Stimulated activated naive CD8-positive, alpha-beta T cell treated with anti-CD3 and anti-CD28 coated beads, Interleukin-15, Interleukin-2, amounts not matched to agents 100 ng/mL and 50 ng/mL, for 24 hours (primary cell): Measurements from ENCODE around the gene GPX7.

ENCODE experiments used
- H3K27ac Mint-ChIP-seq: one replicate; pipeline ENCODE4 v1.8.0; 2021; ENCODE audit warnings: mild to moderate bottlenecking, mixed read lengths
- H3K27me3 Mint-ChIP-seq: one replicate; pipeline ENCODE4 v1.8.0; 2021; ENCODE audit warnings: mixed read lengths
- H3K36me3 Mint-ChIP-seq: one replicate; pipeline ENCODE4 v1.8.0; 2021; ENCODE audit warnings: low read depth, mixed read lengths
- H3K4me1 Mint-ChIP-seq: one replicate; pipeline ENCODE4 v1.8.0; 2021; ENCODE audit warnings: low read depth, mixed read lengths
- H3K4me3 Mint-ChIP-seq: one replicate; pipeline ENCODE4 v1.8.0; 2021; ENCODE audit warnings: mild to moderate bottlenecking, mixed read lengths
- H3K9me3 Mint-ChIP-seq: one replicate; pipeline ENCODE4 v1.8.0; 2021; ENCODE audit warnings: mixed read lengths

The GPX7 gene

GRCh38 chr1:52600533-52601179 lies 1.5 kb upstream of the GPX7 start:
- Mint-ChIP-seq H3K4me1 (peaks cover 31% of the 10 kb centered on the region), H3K4me3 (no peak overlapping the region)

DNA sequence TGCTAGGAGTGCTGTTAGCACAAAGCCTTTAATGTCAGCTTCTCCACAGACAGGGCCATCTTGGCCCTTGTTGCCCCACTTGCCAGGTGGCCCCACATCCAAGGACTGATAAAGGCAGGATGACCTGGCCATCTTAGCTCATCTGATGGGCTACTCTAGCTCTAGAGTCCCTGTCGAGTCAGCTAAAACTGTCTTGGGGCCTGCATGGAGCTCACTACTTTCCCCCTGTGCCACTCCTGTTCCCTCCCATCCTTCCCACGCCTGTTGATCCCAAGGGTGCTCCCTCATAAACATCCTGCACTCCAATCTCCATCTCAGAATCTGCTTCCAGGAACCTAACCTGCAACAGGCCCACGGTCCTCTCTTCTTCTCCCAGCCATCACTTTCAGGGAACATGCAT lies 652 bp upstream of the GPX7 start:
- Mint-ChIP-seq H3K4me1 (peaks cover 37% of the 10 kb centered on the region), H3K27me3 (no peaks in the 10 kb centered on the region), H3K9me3 (no peaks in the 10 kb centered on the region), H3K4me3 (peak overlapping the region; percentile 77), H3K27ac (peak overlapping the region; percentile 85), H3K36me3 (peaks cover 8% of the 10 kb centered on the region)

More at GRCh38 chr1:52600533-52601179, 1.5 kb upstream of the GPX7 start:
- Mint-ChIP-seq H3K27me3 (no peaks in the 10 kb centered on the region), H3K36me3 (peaks cover 1% of the 10 kb centered on the region), H3K27ac (peak overlapping the region; percentile 41), H3K9me3 (no peaks in the 10 kb centered on the region)

DNA sequence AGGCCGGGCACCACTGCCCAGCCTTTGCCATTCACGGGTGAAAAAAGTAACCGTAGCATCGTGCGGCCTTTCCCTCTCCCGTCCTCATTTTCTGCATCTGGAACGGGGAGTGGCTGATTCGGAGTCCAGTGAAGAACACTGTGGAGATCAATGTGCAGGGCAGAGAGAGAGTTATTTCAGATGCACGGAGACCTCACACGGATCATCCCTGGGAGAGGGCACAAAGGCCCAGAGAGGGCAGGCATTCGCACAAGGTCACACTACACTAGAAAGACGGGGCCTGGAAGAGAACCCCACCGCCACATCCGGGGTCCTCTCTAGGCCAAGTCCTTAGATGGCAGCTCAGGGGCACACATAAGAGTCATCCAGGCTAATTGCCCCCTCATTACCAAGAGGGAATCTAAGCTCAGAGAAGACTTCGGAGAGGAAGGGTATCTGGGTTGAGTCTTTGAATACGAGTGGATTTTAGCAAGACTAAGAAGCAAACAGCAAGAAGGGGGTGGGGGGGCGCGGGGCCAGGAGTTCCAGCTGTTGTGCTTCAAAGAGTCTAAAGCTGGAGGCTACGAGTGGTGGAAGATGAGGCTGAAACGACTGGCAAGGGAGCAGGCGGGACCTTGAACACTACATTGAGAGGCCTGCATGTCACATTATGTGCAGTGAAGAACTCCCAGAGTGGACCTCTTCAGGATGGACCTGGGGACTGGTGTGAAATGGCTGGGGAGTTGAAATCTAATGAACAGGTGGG lies 857 bp downstream of the GPX7 start:
- Mint-ChIP-seq H3K4me1 (peaks cover 37% of the 10 kb centered on the region), H3K27ac (peak overlapping the region; percentile 94), H3K27me3 (no peaks in the 10 kb centered on the region), H3K4me3 (peak overlapping the region; percentile 88), H3K36me3 (peaks cover 16% of the 10 kb centered on the region), H3K9me3 (no peaks in the 10 kb centered on the region)

GRCh38 chr1:52603630-52604029 lies 1.5 kb downstream of the GPX7 start:
- no peaks in the 10 kb centered on the region for H3K27me3 Mint-ChIP-seq
- H3K36me3 Mint-ChIP-seq, result peaks cover 20% of the 10 kb centered on the region
- peak overlapping the region; percentile 88 for H3K4me3 Mint-ChIP-seq
- no peaks in the 10 kb centered on the region for H3K9me3 Mint-ChIP-seq
- H3K4me1 Mint-ChIP-seq, result peaks cover 37% of the 10 kb centered on the region
- peak overlapping the region; percentile 94 for H3K27ac Mint-ChIP-seq

DNA sequence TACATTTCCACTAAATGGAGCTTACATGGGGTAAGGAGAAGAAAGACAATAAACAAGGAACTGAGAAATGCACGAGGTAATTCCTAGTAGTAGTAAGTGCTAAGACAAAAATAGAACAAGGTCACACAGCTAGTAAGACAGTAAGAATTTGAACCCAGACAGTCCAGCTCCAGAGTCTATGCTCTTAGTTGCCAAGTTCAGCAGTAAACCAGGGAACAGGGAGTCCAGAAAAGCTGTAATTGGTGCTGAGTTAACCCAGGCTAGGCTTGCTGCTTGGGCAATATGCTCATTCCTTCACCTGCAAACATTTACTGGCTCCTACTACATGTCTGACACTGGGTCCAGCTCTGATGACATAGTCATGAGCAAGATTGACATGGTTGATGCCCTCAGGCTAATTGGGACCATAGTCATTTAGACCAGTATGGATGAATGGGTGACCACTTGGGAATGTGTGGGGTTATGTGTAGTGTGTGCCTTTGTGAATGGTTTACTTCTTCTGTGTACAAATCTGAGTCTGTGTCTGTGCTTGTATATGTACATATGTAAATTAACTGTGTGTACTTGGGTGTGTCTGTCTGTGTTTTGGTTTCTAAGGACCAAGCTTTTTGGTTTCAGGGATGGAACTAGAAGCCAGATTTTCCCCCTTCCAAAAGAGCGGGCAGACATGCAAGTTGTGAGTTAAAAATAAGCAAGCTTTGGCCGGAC lies 2.0 kb downstream of the GPX7 start:
- Mint-ChIP-seq H3K27ac (peak overlapping the region; percentile 14), H3K9me3 (no peaks in the 10 kb centered on the region), H3K4me1 (peaks cover 37% of the 10 kb centered on the region), H3K36me3 (peaks cover 20% of the 10 kb centered on the region), H3K27me3 (no peaks in the 10 kb centered on the region), H3K4me3 (peak overlapping the region; percentile 88)

DNA sequence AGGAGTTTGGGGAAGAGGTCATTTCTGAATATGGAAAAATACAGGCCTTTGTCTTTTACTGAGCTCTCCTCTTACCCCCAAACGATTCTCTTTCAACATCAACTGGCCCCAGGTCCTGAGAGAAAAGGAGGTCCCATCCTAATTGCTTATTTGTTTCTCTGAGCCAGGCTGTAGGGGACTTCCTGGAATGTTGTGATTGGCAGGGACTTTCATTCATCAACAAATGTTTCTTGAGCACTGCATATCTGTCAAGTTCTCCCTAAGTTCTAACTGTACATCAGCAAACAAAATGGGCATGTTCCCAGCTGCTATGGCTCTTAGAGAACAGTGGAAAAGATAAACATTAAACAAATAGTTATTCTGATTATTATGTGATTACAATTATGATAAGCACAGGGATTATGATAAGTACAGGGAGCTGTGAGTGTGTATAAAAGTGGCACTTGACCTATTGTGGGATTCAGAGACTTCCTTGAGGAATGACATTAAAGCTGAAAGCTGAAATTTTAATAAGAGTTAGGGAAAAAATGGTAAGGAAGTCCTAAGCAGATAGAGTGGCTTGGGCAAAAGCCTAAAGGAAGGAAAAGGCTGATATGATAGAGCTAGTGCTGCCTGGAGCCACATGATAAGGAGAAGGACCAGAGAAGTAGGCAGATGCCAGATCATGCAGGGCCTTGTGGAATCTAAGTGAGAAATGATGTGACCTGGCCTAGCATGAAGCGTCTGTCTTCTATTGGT lies 11.6 kb downstream of the GPX7 start:
- peaks cover 10% of the 10 kb centered on the region for H3K4me1 Mint-ChIP-seq
- no peaks in the 10 kb centered on the region for H3K27me3 Mint-ChIP-seq
- no peak overlapping the region for H3K4me3 Mint-ChIP-seq
- H3K27ac Mint-ChIP-seq, result no peak overlapping the region
- peaks cover 8% of the 10 kb centered on the region for H3K36me3 Mint-ChIP-seq
- H3K9me3 Mint-ChIP-seq, result no peaks in the 10 kb centered on the region

GRCh38 chr1:52614671-52615070 lies 12.5 kb downstream of the GPX7 start:
- Mint-ChIP-seq H3K27me3 (no peaks in the 10 kb centered on the region), H3K36me3 (peaks cover 8% of the 10 kb centered on the region), H3K27ac (no peak overlapping the region), H3K9me3 (no peaks in the 10 kb centered on the region), H3K4me3 (no peak overlapping the region), H3K4me1 (peaks cover 10% of the 10 kb centered on the region)

DNA sequence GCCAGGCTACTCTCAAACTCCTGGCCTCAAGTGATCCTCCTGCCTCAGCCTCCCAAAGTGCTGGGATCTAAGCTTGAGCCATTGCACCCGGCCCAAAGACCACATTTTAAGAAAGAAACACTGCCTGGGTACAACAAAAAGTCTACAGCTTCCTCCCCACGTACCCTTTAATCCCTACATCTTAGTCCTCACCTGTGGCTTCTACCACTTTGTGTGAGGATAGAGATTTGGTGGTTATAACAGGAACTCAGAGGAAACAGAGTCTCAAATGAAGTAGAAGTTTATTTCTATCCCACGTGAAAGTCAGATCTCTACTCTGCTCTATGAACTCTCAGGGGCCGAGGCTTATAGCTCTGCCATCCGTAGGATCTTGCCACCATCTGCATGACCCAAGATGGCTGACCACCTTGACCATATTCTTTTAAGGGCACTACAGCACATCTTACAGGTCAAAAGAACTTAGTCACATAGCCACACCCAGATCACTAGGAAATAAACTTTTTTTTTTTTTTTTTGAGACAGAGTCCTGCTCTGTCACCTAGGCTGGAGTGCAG lies 13.4 kb downstream of the GPX7 start:
- H3K4me1 Mint-ChIP-seq, result peaks cover 10% of the 10 kb centered on the region
- no peak overlapping the region for H3K4me3 Mint-ChIP-seq
- peaks cover 11% of the 10 kb centered on the region for H3K36me3 Mint-ChIP-seq
- no peaks in the 10 kb centered on the region for H3K9me3 Mint-ChIP-seq
- no peak overlapping the region for H3K27ac Mint-ChIP-seq
- no peaks in the 10 kb centered on the region for H3K27me3 Mint-ChIP-seq

GRCh38 chr1:52621950-52622349 lies 19.8 kb downstream of the GPX7 start:
- Mint-ChIP-seq H3K27ac (no peak overlapping the region), H3K9me3 (no peaks in the 10 kb centered on the region), H3K4me1 (peaks cover 8% of the 10 kb centered on the region), H3K36me3 (peaks cover 5% of the 10 kb centered on the region), H3K4me3 (no peak overlapping the region), H3K27me3 (no peaks in the 10 kb centered on the region)

- Mint-ChIP-seq H3K4me1 (peaks cover 15% of the 10 kb centered on the region), H3K9me3 (no peaks in the 10 kb centered on the region), H3K4me3 (no peak overlapping the region), H3K36me3 (peaks cover 5% of the 10 kb centered on the region), H3K27ac (no peak overlapping the region), H3K27me3 (no peaks in the 10 kb centered on the region)
Observed at GRCh38 chr1:52623812-52624211, 21.6 kb downstream of the GPX7 start.

DNA sequence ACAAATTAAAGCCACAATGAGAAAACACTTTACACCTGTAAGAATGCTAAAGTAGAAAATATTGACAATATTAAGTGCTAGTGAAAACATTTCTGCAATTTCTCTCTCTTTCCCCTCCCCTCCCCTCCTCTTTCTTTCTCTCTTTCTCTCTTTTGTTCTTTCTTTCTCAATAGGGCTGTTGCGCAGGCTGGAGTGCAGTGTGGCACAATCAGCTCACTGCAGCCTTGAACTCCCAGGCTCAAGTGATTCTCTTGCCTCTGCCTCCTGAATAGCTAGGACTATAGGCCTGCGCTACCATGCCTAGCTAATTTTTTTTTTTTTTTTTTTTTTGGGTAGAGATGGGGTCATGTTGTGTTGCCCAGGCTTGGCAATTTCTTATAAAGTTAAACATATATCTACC lies 24.9 kb downstream of the GPX7 start:
- H3K4me3 Mint-ChIP-seq, result no peak overlapping the region
- H3K4me1 Mint-ChIP-seq, result peaks cover 34% of the 10 kb centered on the region
- no peaks in the 10 kb centered on the region for H3K9me3 Mint-ChIP-seq
- no peaks in the 10 kb centered on the region for H3K27me3 Mint-ChIP-seq
- H3K27ac Mint-ChIP-seq, result no peak overlapping the region
- no peaks in the 10 kb centered on the region for H3K36me3 Mint-ChIP-seq

DNA sequence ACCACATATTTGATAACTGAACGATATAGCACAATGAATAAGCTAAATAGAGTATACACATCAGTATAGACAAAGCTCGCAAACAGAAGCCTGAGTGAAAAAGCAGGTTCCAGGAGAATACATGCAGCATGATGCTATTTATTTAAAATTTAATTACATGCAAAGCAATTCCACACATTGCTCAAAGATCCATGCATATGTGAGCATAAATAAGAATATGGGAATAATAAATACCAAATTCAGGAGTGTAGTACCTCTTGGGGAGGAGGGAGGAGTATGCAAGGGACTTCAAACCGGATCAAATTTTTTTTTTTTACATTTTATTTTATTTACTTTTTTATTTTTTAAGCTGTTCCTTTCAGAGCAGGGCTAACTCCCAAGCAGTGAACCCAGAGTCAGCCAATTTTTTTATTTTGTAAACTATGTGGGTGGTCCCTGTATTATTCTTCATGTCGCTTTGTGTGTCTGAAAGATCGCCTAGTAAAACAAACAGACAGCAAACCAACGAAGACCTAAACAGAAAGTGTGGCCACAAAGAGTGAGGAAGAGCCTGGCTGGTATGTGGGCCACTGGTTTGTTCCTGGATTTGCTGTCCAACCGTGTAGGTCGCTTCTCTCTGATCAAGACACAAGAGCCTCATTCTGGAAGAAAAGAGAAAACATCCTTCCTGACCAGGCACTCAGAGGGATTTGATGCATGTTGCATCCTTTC lies 26.6 kb downstream of the GPX7 start:
- Mint-ChIP-seq H3K4me3 (no peak overlapping the region), H3K4me1 (peaks cover 44% of the 10 kb centered on the region), H3K27ac (no peak overlapping the region), H3K36me3 (no peaks in the 10 kb centered on the region), H3K27me3 (no peaks in the 10 kb centered on the region), H3K9me3 (no peaks in the 10 kb centered on the region)

GRCh38 chr1:52629325-52629643 lies 27.1 kb downstream of the GPX7 start:
- no peak overlapping the region for H3K4me3 Mint-ChIP-seq

GRCh38 chr1:52629667-52630066 lies 27.5 kb downstream of the GPX7 start:
- H3K9me3 Mint-ChIP-seq, result no peaks in the 10 kb centered on the region
- H3K27ac Mint-ChIP-seq, result no peak overlapping the region
- H3K4me1 Mint-ChIP-seq, result peaks cover 53% of the 10 kb centered on the region

More at GRCh38 chr1:52629325-52629643, 27.1 kb downstream of the GPX7 start:
- Mint-ChIP-seq H3K27ac (no peak overlapping the region), H3K36me3 (no peaks in the 10 kb centered on the region), H3K27me3 (no peaks in the 10 kb centered on the region), H3K4me1 (peaks cover 49% of the 10 kb centered on the region), H3K9me3 (no peaks in the 10 kb centered on the region)

More at GRCh38 chr1:52629667-52630066, 27.5 kb downstream of the GPX7 start:
- Mint-ChIP-seq H3K27me3 (no peaks in the 10 kb centered on the region), H3K36me3 (no peaks in the 10 kb centered on the region), H3K4me3 (no peak overlapping the region)
